T-cell (primary cell): ENCODE data around the gene ARHGAP15. TPM values are rescaled to one million over a fixed set of nuclear protein-coding genes. Genes with fewer than 3 reads are reported as not detected.
A peak's percentile ranks its signal among the peaks of the same experiment; 100 is the strongest.

Experiments used
- ATAC-seq, 4 experiments: fragments of 200-7000 bp in 3 of 4; fragments of 150-1000 bp in 1 of 4; cut with Tn5 transposase; replicated peaks in 1 of 4; 1 replicate in 3 of 4; 2 replicates in 1 of 4; pipeline ENCODE4 v1.10.0; 2021; ENCODE audit warnings: moderate library complexity in 3 of 4, mild to moderate bottlenecking in 2 of 4, moderate number of reproducible peaks in 1 of 4
- CTCF ChIA-PET, 2 donors: fragments of 300-600 bp; sonication (Branson Sonifier 250); formaldehyde crosslinking; loops; one replicate each; lab custom pipeline; 2022; ENCODE audit warnings: antibody characterized with exemption in 2 of 2; lab: Charles Lee
- POLR2A ChIA-PET, 2 donors: fragments of 300-600 bp; sonication (Branson Sonifier 250); formaldehyde crosslinking; loops; one replicate each; lab custom pipeline; 2022; ENCODE audit warnings: antibody characterized with exemption in 2 of 2; lab: Charles Lee
- DNase-seq, 35 experiments: peaks; one replicate each; pipeline versions ENCODE4 v3.0.0 to v3.0.0-alpha.2; 2013 to 2023
- H3K27ac ChIP-seq: one replicate; pipeline ENCODE4 v1.5.1; 2013; ENCODE audit warnings: low read length
- H3K27me3 ChIP-seq, 2 experiments: replicated peaks in 1 of 2; 1 replicate in 1 of 2; 2 replicates in 1 of 2; pipeline versions ENCODE4 v1.6.1 to v1.7.0; 2013; ENCODE audit warnings: low read length in 1 of 2, mixed read lengths in 1 of 2; ENCODE audit not compliant: control insufficient read depth in 2 of 2, insufficient read depth in 2 of 2; ENCODE audit errors: extremely low read depth in 1 of 2
- H3K36me3 ChIP-seq, 2 donors: 1 replicate in 1 of 2; 2 replicates in 1 of 2; pipeline versions ENCODE4 v1.6.1 to v1.7.0; 2013; ENCODE audit warnings: low read length in 1 of 2; ENCODE audit not compliant: control insufficient read depth in 2 of 2, insufficient read depth in 1 of 2; ENCODE audit errors: extremely low read depth in 1 of 2
- H3K4me1 ChIP-seq, 2 experiments: 1 replicate in 1 of 2; 2 replicates in 1 of 2; pipeline versions ENCODE4 v1.6.1 to v1.7.0; 2013; ENCODE audit warnings: low read length in 2 of 2, mixed read lengths in 1 of 2; ENCODE audit not compliant: insufficient read depth in 2 of 2, control insufficient read depth in 1 of 2; ENCODE audit errors: extremely low read depth in 1 of 2
- H3K4me3 ChIP-seq, 2 donors: 1 replicate in 1 of 2; 2 replicates in 1 of 2; pipeline versions ENCODE4 v1.5.1 to v1.7.0; 2013; ENCODE audit warnings: mild to moderate bottlenecking in 2 of 2, low read length in 1 of 2, moderate library complexity in 1 of 2; ENCODE audit not compliant: control insufficient read depth in 1 of 2; ENCODE audit errors: extremely low read depth in 1 of 2
- H3K9me3 ChIP-seq: 2 replicates; pipeline ENCODE4 v1.7.0; 2013
- H3K27ac Mint-ChIP-seq, 2 donors: one replicate each; pipeline ENCODE4 v1.8.0; 2020 to 2021; ENCODE audit warnings: mild to moderate bottlenecking in 2 of 2, mixed read lengths in 2 of 2
- H3K27me3 Mint-ChIP-seq, 2 donors: one replicate each; pipeline ENCODE4 v1.8.0; 2021 to 2022; ENCODE audit warnings: mixed read lengths in 2 of 2
- H3K36me3 Mint-ChIP-seq: one replicate; pipeline ENCODE4 v1.8.0; 2021; ENCODE audit warnings: mixed read lengths
- H3K4me1 Mint-ChIP-seq, 3 donors: one replicate each; pipeline ENCODE4 v1.8.0; 2020 to 2022; ENCODE audit warnings: mixed read lengths in 3 of 3, mild to moderate bottlenecking in 1 of 3
- H3K4me3 Mint-ChIP-seq, 3 donors: one replicate each; pipeline ENCODE4 v1.8.0; 2020 to 2022; ENCODE audit warnings: mild to moderate bottlenecking in 3 of 3, mixed read lengths in 3 of 3, moderate library complexity in 3 of 3
- H3K9me3 Mint-ChIP-seq, 3 donors: one replicate each; pipeline ENCODE4 v1.8.0; 2020 to 2022; ENCODE audit warnings: mixed read lengths in 3 of 3
- WGBS: methylation state at CpG from one replicate; pipeline ENCODE4 v1.1.5; 2013; ENCODE audit warnings: missing lambda C conversion rate; ENCODE audit not compliant: insufficient coverage; 5-methylcytosine and 5-hydroxymethylcytosine counted together
- total RNA-seq, 35 experiments: library from RNA in 6 of 35; stranded (reverse) in 6 of 35; fragments of 120-200 nt in 1 of 35; gene quantifications; one replicate each; pipeline versions ENCODE4 v1.2.1 to v1.2.4 and lab custom pipeline; 2013 to 2026

The ARHGAP15 gene
- total RNA-seq, 5 donors from 2014 or later (not counting 1 experiment from before 2014, with no cell fraction given) = 154 to 271 (median 188) TPM

- no CpG with 5 or more reads among the region's 2 CpGs for WGBS
- no peaks in the 10 kb centered on the region for H3K27me3 ChIP-seq
- CTCF ChIA-PET = interaction anchor here (0.7 kb wide), 2 partner anchors 9 to 27 kb away, joined by 3 read pairs; no protein-coding TSS in a partner anchor
- no peak overlapping the region for H3K4me3 Mint-ChIP-seq
- H3K27me3 Mint-ChIP-seq = no peaks in the 10 kb centered on the region
- DNase-seq (no peak), ATAC-seq (no peak)
- no peak overlapping the region for H3K4me3 ChIP-seq
- H3K4me1 Mint-ChIP-seq = peaks cover 2 to 20% (median 16%) of the 10 kb centered on the region in 3 donors
- POLR2A ChIA-PET = no interaction called here
- no peaks in the 10 kb centered on the region for H3K9me3 ChIP-seq
- peaks cover 58% of the 10 kb centered on the region for H3K36me3 Mint-ChIP-seq
- H3K9me3 Mint-ChIP-seq = no peaks in the 10 kb centered on the region
- H3K27ac ChIP-seq = no peak overlapping the region
- H3K4me1 ChIP-seq = no peaks in the 10 kb centered on the region
- H3K27ac Mint-ChIP-seq = no peak overlapping the region
- H3K36me3 ChIP-seq = peaks cover 0 to 30% of the 10 kb centered on the region in 2 donors
These were observed 614.9 kb downstream of the ARHGAP15 start for GRCh38 chr2:143744114-143744513.

GRCh38 chr2:143745060-143745459 is 615.8 kb downstream of the ARHGAP15 start:
- ATAC-seq = no peak
- H3K36me3 Mint-ChIP-seq = peaks cover 53% of the 10 kb centered on the region
- no peaks in the 10 kb centered on the region for H3K27me3 ChIP-seq
- no peaks in the 10 kb centered on the region for H3K9me3 Mint-ChIP-seq
- no peak for DNase-seq
- H3K4me1 ChIP-seq = no peaks in the 10 kb centered on the region
- no peaks in the 10 kb centered on the region for H3K9me3 ChIP-seq
- ChIA-PET CTCF (no interaction called here), POLR2A (no interaction called here)
- no peak overlapping the region for H3K27ac ChIP-seq
- peak overlapping the region in 1 of 2 donors; percentile 52 for H3K27ac Mint-ChIP-seq
- no peaks in the 10 kb centered on the region for H3K27me3 Mint-ChIP-seq
- peaks cover 0 to 20% (median 16%) of the 10 kb centered on the region in 3 donors for H3K4me1 Mint-ChIP-seq
- WGBS = 100% methylated on average over 2 of the region's 2 CpGs
- peaks cover 2 to 25% of the 10 kb centered on the region in 2 donors for H3K36me3 ChIP-seq
- no peak overlapping the region for H3K4me3 Mint-ChIP-seq
- no peak overlapping the region for H3K4me3 ChIP-seq

GRCh38 chr2:143754742-143755141 is 625.5 kb downstream of the ARHGAP15 start:
- no peak for DNase-seq
- Mint-ChIP-seq H3K36me3 (peaks cover 48% of the 10 kb centered on the region), H3K27ac (peak overlapping the region in 1 of 2 donors; percentile 3), H3K4me1 (peaks cover 0 to 7% (median 3%) of the 10 kb centered on the region in 3 donors), H3K9me3 (no peaks in the 10 kb centered on the region), H3K27me3 (no peaks in the 10 kb centered on the region), H3K4me3 (no peak overlapping the region)
- no peak overlapping the region for H3K27ac ChIP-seq
- H3K36me3 ChIP-seq = peaks cover 2 to 17% of the 10 kb centered on the region in 2 donors
- H3K4me1 ChIP-seq = no peaks in the 10 kb centered on the region
- H3K27me3 ChIP-seq = no peaks in the 10 kb centered on the region
- no peak for ATAC-seq
- WGBS = no CpG with 5 or more reads among the region's 1 CpG
- no peaks in the 10 kb centered on the region for H3K9me3 ChIP-seq
- no peak overlapping the region for H3K4me3 ChIP-seq
- CTCF ChIA-PET = no interaction called here
- POLR2A ChIA-PET = no interaction called here

- ChIA-PET POLR2A (no interaction called here), CTCF (no interaction called here)
- Histone ChIP-seq H3K4me3 (no peak overlapping the region), H3K4me1 (no peaks in the 10 kb centered on the region), H3K36me3 (peaks cover 0 to 6% of the 10 kb centered on the region in 2 donors), H3K27ac (no peak overlapping the region), H3K9me3 (no peaks in the 10 kb centered on the region), H3K27me3 (no peaks in the 10 kb centered on the region)
- peaks cover 27% of the 10 kb centered on the region for H3K36me3 Mint-ChIP-seq
- no peak overlapping the region for H3K27ac Mint-ChIP-seq
- H3K4me1 Mint-ChIP-seq = peaks cover 0 to 3% (median 2%) of the 10 kb centered on the region in 3 donors
- DNase-seq (no peak), ATAC-seq (no peak)
- no peaks in the 10 kb centered on the region for H3K9me3 Mint-ChIP-seq
- H3K4me3 Mint-ChIP-seq = no peak overlapping the region
- 100% methylated on average over 2 of the region's 3 CpGs for WGBS
- H3K27me3 Mint-ChIP-seq = no peaks in the 10 kb centered on the region
These were observed 629.6 kb downstream of the ARHGAP15 start for GRCh38 chr2:143758629-143759330.

GRCh38 chr2:143759455-143759854 is 630.2 kb downstream of the ARHGAP15 start:
- peaks cover 0 to 3% (median 2%) of the 10 kb centered on the region in 3 donors for H3K4me1 Mint-ChIP-seq
- ChIA-PET POLR2A (no interaction called here), CTCF (no interaction called here)
- no peak overlapping the region for H3K27ac Mint-ChIP-seq
- DNase-seq = no peak
- no peaks in the 10 kb centered on the region for H3K9me3 Mint-ChIP-seq
- Histone ChIP-seq H3K36me3 (peaks cover 0 to 2% of the 10 kb centered on the region in 2 donors), H3K4me1 (no peaks in the 10 kb centered on the region), H3K9me3 (no peaks in the 10 kb centered on the region), H3K4me3 (no peak overlapping the region), H3K27me3 (no peaks in the 10 kb centered on the region), H3K27ac (no peak overlapping the region)
- no peak for ATAC-seq
- no peaks in the 10 kb centered on the region for H3K27me3 Mint-ChIP-seq
- 95% methylated on average over 5 of the region's 6 CpGs for WGBS
- no peak overlapping the region for H3K4me3 Mint-ChIP-seq
- peaks cover 25% of the 10 kb centered on the region for H3K36me3 Mint-ChIP-seq

- no peaks in the 10 kb centered on the region for H3K9me3 Mint-ChIP-seq
- ChIA-PET POLR2A (no interaction called here), CTCF (interaction anchor here in 1 of 2 donors (0.6 kb wide), 1 partner anchor 10 kb away, joined by 3 read pairs; no protein-coding TSS in a partner anchor)
- no peaks in the 10 kb centered on the region for H3K27me3 Mint-ChIP-seq
- no peak overlapping the region for H3K4me3 ChIP-seq
- H3K9me3 ChIP-seq = no peaks in the 10 kb centered on the region
- no CpG with 5 or more reads among the region's 3 CpGs for WGBS
- peaks cover 27% of the 10 kb centered on the region for H3K36me3 Mint-ChIP-seq
- H3K27ac Mint-ChIP-seq = no peak overlapping the region
- H3K27ac ChIP-seq = no peak overlapping the region
- peaks cover 0 to 4% (median 0%) of the 10 kb centered on the region in 3 donors for H3K4me1 Mint-ChIP-seq
- ATAC-seq (no peak), DNase-seq (no peak)
- H3K36me3 ChIP-seq = peaks cover 0 to 12% of the 10 kb centered on the region in 2 donors
- no peak overlapping the region for H3K4me3 Mint-ChIP-seq
- no peaks in the 10 kb centered on the region for H3K4me1 ChIP-seq
- H3K27me3 ChIP-seq = no peaks in the 10 kb centered on the region
These were observed 633.1 kb downstream of the ARHGAP15 start for GRCh38 chr2:143762176-143762928.
